ENCODE measurements around the gene GGACT.

DNA sequence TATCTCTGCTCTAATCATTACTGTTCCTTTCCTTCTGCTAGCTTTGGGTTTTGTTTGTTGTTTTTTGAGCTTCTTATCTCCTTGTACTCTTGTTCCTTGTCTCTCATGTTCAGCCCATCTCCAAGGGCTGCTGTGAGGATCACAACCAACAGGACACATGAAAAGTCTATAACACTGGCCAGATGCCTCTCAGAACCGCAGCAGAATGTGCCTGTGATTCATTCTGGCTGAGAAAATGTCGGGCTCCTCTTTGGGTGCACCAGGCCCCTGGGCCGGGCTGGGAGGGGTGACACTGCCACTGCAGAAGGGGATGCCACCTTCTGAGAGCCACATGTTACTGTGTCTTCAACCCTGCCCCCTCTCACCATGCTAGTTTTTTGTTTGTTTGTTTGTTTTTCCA, 48.0 kb downstream of the GGACT start:
- TF ChIP-seq, protein P1, sequence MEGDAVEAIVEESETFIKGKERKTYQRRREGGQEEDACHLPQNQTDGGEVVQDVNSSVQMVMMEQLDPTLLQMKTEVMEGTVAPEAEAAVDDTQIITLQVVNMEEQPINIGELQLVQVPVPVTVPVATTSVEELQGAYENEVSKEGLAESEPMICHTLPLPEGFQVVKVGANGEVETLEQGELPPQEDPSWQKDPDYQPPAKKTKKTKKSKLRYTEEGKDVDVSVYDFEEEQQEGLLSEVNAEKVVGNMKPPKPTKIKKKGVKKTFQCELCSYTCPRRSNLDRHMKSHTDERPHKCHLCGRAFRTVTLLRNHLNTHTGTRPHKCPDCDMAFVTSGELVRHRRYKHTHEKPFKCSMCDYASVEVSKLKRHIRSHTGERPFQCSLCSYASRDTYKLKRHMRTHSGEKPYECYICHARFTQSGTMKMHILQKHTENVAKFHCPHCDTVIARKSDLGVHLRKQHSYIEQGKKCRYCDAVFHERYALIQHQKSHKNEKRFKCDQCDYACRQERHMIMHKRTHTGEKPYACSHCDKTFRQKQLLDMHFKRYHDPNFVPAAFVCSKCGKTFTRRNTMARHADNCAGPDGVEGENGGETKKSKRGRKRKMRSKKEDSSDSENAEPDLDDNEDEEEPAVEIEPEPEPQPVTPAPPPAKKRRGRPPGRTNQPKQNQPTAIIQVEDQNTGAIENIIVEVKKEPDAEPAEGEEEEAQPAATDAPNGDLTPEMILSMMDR (IDR thresholded peaks at IDR 0.05): no peak
- TF ChIP-seq ZFX (IDR thresholded peaks at IDR 0.05; ENCODE audit: borderline replicate concordance): no peak

All from 22Rv1 (cell line).